GM19395 (cell line): ENCODE results near the gene TMEM238L.

ENCODE experiments used
- ATAC-seq: cut with Tn5 transposase; IDR thresholded peaks from one replicate; pipeline ENCODE4 v1.9.1; 2021; ENCODE audit warnings: mild to moderate bottlenecking, moderate library complexity; ENCODE audit not compliant: unreplicated experiment

TMEM238L gene

GRCh38 chr17:10748531-10749181 lies 55.2 kb downstream of the TMEM238L start:
- no peak for ATAC-seq

GRCh38 chr17:10745231-10745630 lies 58.7 kb downstream of the TMEM238L start:
- ATAC-seq = no peak
